HepG2 (cell line): ENCODE measurements around the gene DNAJC7. TPM values are rescaled to one million over a fixed set of nuclear protein-coding genes. Genes with fewer than 3 reads are reported as not detected.

Experiments used
- ARHGAP35 ChIP-seq: sonication (generic); formaldehyde crosslinking; IDR thresholded peaks from 2 replicates; pipeline ENCODE4 v1.9.0; 2022; ENCODE audit warnings: mild to moderate bottlenecking, inconsistent platforms, moderate library complexity, missing genetic modification reagents, borderline replicate concordance
- DNMT1 ChIP-seq: sonication (generic); formaldehyde crosslinking; IDR thresholded peaks from 2 replicates; pipeline ENCODE4 v1.5.1; 2020; ENCODE audit warnings: mild to moderate bottlenecking, missing genetic modification reagents
- EP300 ChIP-seq, 3 experiments: sonication (generic) in 1 of 3; formaldehyde crosslinking in 1 of 3; IDR thresholded peaks; 2 replicates each; pipeline versions ENCODE4 v1.5.1 to v1.6.1; 2011 to 2020; ENCODE audit warnings: low read depth in 2 of 3, low read length in 2 of 3, borderline replicate concordance in 1 of 3, improper control_type of control experiment in 1 of 3, mild to moderate bottlenecking in 1 of 3, missing genetic modification reagents in 1 of 3, moderate library complexity in 1 of 3
- GMEB2 ChIP-seq: IDR thresholded peaks from 2 replicates; pipeline ENCODE4 v1.6.1; 2016; ENCODE audit warnings: missing biosample characterization, missing genetic modification reagents, low read depth
- KLF13 ChIP-seq: sonication (generic); formaldehyde crosslinking; IDR thresholded peaks from 2 replicates; pipeline ENCODE4 v1.4.0; 2020; ENCODE audit warnings: mild to moderate bottlenecking, missing genetic modification reagents
- POLR2A ChIP-seq, 2 experiments: IDR thresholded peaks; 2 replicates each; pipeline ENCODE4 v1.6.1; 2011; ENCODE audit warnings: low read depth in 2 of 2, low read length in 2 of 2, mild to moderate bottlenecking in 1 of 2, moderate library complexity in 1 of 2; ENCODE audit not compliant: insufficient read depth in 1 of 2
- PRDM10 ChIP-seq: sonication (generic); formaldehyde crosslinking; IDR thresholded peaks from 2 replicates; pipeline ENCODE4 v1.4.0; 2020; ENCODE audit warnings: low read depth, missing genetic modification reagents
- SMAD9 ChIP-seq: sonication (generic); formaldehyde crosslinking; IDR thresholded peaks from 2 replicates; pipeline ENCODE4 v1.5.1; 2020; ENCODE audit warnings: mild to moderate bottlenecking, missing genetic modification reagents
- TBX2 ChIP-seq: sonication (generic); formaldehyde crosslinking; IDR thresholded peaks from 2 replicates; pipeline ENCODE4 v1.5.0; 2020; ENCODE audit warnings: missing genetic modification reagents, mild to moderate bottlenecking, borderline replicate concordance
- XRCC5 ChIP-seq: fragments of 200-400 bp; formaldehyde crosslinking; optimal IDR thresholded peaks from 2 replicates; pipeline ENCODE3; 2017; ENCODE audit warnings: mild to moderate bottlenecking, low read length
- ZC3H13 ChIP-seq: sonication (generic); formaldehyde crosslinking; IDR thresholded peaks from 2 replicates; pipeline ENCODE4 v1.8.1; 2023; ENCODE audit warnings: mild to moderate bottlenecking, missing genetic modification reagents, moderate library complexity
- ZFY ChIP-seq: sonication (generic); formaldehyde crosslinking; IDR thresholded peaks from 2 replicates; pipeline ENCODE4 v1.4.0; 2020; ENCODE audit warnings: missing genetic modification reagents
- ZNF224 ChIP-seq: sonication (generic); formaldehyde crosslinking; IDR thresholded peaks from 2 replicates; pipeline ENCODE4 v1.5.0; 2020; ENCODE audit warnings: mild to moderate bottlenecking, missing genetic modification reagents
- ZNF234 ChIP-seq: sonication (generic); formaldehyde crosslinking; conservative IDR thresholded peaks from 2 replicates; pipeline ENCODE4 v1.5.1; 2020; ENCODE audit warnings: mild to moderate bottlenecking, missing genetic modification reagents
- ZNF281 ChIP-seq: sonication (generic); formaldehyde crosslinking; IDR thresholded peaks from 2 replicates; pipeline ENCODE4 v1.4.0; 2020; ENCODE audit warnings: missing genetic modification reagents, borderline replicate concordance
- ZNF3 ChIP-seq: IDR thresholded peaks from 2 replicates; pipeline ENCODE4 v1.7.0; 2017; ENCODE audit warnings: inconsistent platforms
- ZSCAN25 ChIP-seq: sonication (generic); formaldehyde crosslinking; IDR thresholded peaks from 2 replicates; pipeline ENCODE4 v1.8.0; 2022; ENCODE audit warnings: mild to moderate bottlenecking, missing genetic modification reagents
- polyA plus RNA-seq, 8 experiments: library from polyadenylated mRNA; depleted of rRNA in 3 of 8; stranded (reverse) in 7 of 8; unstranded in 1 of 8; fragments of >200 nt; fragmentation: Illumina TruSeq in 4 of 8; extraction: Trizol in 4 of 8; gene quantifications; 2 replicates each; pipeline versions ENCODE4 v1.2.1 to v1.2.3, GENCODE V29; 2011 to 2016; ENCODE audit warnings: low read depth in 4 of 8, missing spikeins in 1 of 8, mixed read lengths in 1 of 8; ENCODE audit not compliant: insufficient read depth in 1 of 8
- total RNA-seq, 5 experiments: library from RNA; depleted of rRNA; stranded (reverse); fragments of >200 nt; fragmentation: Illumina TruSeq; extraction: Trizol; gene quantifications; 2 replicates each; pipeline ENCODE4 v1.2.3, GENCODE V29; 2016; ENCODE audit warnings: low read depth in 1 of 5
- TF ChIP-seq, protein P1 (sequence below): IDR thresholded peaks from 2 replicates; pipeline ENCODE4 v1.6.1; 2016; ENCODE audit warnings: missing compliant biosample characterization, missing genetic modification reagents, borderline replicate concordance
- TF ChIP-seq, protein P2 (sequence below): IDR thresholded peaks from 2 replicates; pipeline ENCODE4 v1.6.1; 2012; ENCODE audit warnings: inconsistent platforms

The DNAJC7 gene
- total and polyA plus RNA-seq, 2 of the 13 experiments (the other 11 are each of a cell fraction or from before 2014, with no cell fraction given): 47.7 to 132 TPM

GRCh38 chr17:42027961-42028790 lies 10.9 kb upstream of the DNAJC7 start (continued):
- TF ChIP-seq ZNF281 (CRISPR knock-in tag) (no peak), ZFY (no peak; the same call in 1 of the 2 replicates), DNMT1 (CRISPR knock-in tag) (no peak), POLR2A (IDR thresholded peaks at IDR 0.05; ENCODE audit: insufficient read depth in 1 of 2, low read depth in 2 of 2, low read length in 2 of 2) (peak in 1 of 2 experiments; percentile 45; a peak in 1 of 4 replicates), ZNF224 (CRISPR knock-in tag) (peak; percentile 31; the same call in 1 of the 2 replicates), ARHGAP35 (CRISPR knock-in tag) (no peak; the same call in 1 of the 2 replicates), SMAD9 (CRISPR knock-in tag) (no peak), PRDM10 (CRISPR knock-in tag) (0 out of 2 replicates have a peak, but pooled peaks have one; percentile 54), ZC3H13 (CRISPR knock-in tag) (no peak), ZNF234 (no peak), GMEB2 (CRISPR knock-in tag) (no peak), XRCC5 (peak; percentile 92), TBX2 (CRISPR knock-in tag) (peak; percentile 43; the same call in 1 of the 2 replicates), ZSCAN25 (CRISPR knock-in tag) (no peak), EP300 (IDR thresholded peaks at IDR 0.05; ENCODE audit: low read depth in 2 of 2, low read length in 2 of 2) (no peak), EP300 (CRISPR knock-in tag; IDR thresholded peaks at IDR 0.05; ENCODE audit: borderline replicate concordance) (0 out of 2 replicates have a peak, but pooled peaks have one; percentile 10), ZNF3 (0 out of 2 replicates have a peak, but pooled peaks have one; percentile 37), KLF13 (CRISPR knock-in tag) (peak; percentile 66; the same call in 1 of the 2 replicates)
- TF ChIP-seq, protein P1, sequence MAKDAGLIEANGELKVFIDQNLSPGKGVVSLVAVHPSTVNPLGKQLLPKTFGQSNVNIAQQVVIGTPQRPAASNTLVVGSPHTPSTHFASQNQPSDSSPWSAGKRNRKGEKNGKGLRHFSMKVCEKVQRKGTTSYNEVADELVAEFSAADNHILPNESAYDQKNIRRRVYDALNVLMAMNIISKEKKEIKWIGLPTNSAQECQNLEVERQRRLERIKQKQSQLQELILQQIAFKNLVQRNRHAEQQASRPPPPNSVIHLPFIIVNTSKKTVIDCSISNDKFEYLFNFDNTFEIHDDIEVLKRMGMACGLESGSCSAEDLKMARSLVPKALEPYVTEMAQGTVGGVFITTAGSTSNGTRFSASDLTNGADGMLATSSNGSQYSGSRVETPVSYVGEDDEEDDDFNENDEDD (CRISPR knock-in tag): peak; percentile 9; the same call in 1 of the 2 replicates
- TF ChIP-seq, protein P2, sequence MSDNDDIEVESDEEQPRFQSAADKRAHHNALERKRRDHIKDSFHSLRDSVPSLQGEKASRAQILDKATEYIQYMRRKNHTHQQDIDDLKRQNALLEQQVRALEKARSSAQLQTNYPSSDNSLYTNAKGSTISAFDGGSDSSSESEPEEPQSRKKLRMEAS: peak; percentile 70
